GM19023 (cell line): ENCODE results near the gene PRRT2.
A peak's percentile ranks its signal among the peaks of the same experiment; 100 is the strongest.

Experiments
- ATAC-seq: cut with Tn5 transposase; IDR thresholded peaks from one replicate; pipeline ENCODE4 v1.9.1; 2021; ENCODE audit warnings: mild to moderate bottlenecking, moderate library complexity; ENCODE audit not compliant: unreplicated experiment

The PRRT2 gene

DNA sequence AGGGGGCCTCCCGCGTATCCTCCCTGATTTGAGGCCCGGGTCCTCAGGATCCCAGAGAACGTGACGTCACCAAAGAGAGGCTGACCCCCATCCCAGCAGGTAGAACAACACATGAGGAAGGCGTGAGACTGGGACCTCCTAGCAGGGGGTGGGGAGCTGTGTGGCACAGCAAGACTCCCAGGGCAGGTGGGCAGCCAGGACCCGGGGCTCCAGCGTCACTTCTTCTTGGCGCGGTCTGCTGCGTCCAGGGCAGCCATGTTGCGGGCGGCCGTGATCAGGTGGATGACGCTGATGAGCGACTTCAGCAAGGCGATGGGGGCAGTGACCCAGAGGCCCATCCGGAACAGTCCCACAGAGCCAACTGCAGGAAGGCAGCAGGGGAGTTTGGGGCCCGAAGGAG is 47.0 kb downstream of the PRRT2 start:
- no peak for ATAC-seq

DNA sequence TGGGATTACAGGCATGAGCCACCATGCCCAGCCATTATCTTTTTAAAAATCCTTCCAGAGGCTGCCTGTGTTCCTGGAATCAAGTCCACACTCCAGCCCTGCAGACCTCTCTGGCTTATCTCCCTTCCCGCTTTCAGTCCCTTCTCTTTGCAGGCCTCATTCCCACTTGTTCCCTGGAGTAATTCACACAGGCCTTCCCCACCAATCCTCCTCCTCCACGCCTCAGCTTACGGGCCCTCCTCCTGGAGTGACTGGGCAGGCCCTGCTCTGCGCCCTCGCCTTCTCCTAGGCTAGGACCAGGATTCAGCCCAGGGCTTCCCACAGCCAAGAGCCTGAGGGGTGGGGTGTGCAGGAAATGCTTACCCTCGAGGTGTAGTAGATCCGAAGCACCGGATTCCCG is 48.2 kb downstream of the PRRT2 start:
- ATAC-seq = no peak

DNA sequence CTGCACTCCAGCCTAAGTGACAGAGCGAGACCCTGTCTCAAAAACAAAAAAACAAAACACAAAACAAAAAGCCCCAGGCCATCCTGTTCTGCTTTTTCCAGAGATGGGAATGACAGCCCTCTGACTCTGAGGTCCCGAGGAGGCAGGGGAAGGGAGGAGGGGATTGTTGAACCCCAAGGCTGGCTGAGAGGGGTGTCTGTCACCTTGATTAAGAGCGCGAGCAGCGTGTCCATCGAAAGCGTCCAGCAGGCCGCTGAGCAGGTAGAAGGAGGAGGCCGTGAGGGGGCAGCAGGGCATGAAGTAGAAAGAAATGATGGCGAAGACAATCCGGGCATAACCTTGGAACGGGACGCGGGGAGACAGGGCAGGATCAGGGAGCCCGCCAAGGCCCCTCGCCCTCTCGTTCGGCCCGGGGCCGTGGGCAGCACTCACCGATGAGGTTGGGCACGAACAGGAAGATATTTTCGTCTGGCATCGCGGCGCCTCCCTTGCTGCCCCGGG is 50.4 kb downstream of the PRRT2 start:
- no peak for ATAC-seq

DNA sequence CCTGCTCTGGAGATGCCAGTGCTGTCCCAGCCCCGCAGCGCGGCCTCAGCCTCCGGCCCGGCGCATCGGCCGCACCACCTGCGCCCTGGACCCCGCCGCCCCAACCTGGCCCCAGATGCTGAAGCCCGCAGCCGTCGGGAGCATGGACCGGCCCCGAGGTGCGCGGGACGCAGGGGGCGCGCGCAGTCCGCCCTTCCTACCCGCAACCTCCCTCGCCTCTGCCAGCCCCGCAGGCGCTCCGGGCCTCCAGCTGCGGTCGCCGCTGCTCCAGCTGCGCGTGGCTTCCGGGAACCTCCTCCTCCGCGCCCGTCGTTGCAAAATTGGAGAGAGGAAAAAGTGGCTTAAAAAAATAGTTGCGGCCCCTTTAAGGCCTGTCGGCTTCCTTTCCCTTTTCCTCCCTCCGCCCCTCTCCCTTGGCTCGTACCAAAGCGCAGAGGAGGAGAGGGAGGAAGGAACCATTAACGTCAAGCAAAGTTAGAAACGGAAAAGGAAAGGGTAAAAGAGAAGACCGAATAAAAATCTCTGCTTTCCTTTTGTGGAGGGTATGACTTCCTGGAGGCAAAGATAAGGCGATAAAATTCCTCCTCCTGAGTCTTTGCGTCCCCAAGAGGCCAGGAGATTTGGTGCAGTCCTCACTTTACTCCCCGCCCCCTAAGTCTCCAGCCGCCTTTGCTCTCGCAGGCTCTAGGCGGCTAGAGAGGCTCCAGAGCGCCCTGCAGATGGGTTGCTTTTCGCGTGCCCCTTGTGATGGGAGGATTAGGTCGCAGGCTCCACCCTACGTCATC is 51.1 kb downstream of the PRRT2 start, which contains the start of gene CDIPT:
TSS of gene CDIPT (minus strand) at position 343 of the 785 bp plus-strand sequence. CDS start 369 bp downstream, outside the sequence.
- ATAC-seq = peak; percentile 95

DNA sequence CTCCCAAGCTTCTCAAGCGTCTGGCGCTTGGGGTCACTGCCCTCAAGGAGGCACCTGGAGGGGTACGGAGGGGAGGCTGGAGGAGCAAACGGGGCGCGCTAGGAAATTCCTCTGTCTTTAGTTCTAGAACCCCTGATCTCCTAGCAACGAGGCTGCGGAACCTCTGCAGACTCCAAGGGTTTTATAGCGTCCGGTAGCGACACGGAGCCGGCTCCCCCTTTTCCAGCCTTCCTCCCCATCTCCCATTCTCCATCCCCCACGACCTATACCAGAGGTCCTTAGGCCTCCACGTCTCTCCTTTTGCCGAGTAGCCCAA is 51.6 kb downstream of the PRRT2 start:
- no peak for ATAC-seq

DNA sequence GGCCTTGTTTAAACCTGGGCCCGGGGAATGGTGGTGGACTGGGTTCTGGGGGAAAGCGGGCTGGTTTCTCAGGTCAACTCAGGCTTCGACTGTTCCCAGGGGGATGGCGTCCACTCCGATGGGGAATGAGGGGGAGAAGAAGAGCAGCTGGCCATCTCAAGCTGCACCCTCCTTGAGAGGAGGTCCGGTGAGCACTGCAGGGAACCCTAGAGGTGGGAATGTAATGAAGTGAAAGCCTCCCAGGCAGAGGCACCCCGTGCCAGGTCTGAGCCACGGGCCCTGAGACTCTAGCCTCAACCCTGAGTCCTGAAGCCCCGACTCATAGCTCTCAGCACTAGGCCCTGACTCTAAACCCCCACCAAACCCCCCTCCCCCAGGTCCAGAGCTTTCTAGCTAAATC is 52.2 kb downstream of the PRRT2 start:
- ATAC-seq = no peak
